HG02759 (cell line): Measurements from ENCODE around the gene DCST2.

Source experiments
- ATAC-seq: cut with Tn5 transposase; IDR thresholded peaks from one replicate; pipeline ENCODE4 v1.9.1; 2021; ENCODE audit warnings: mild to moderate bottlenecking, moderate library complexity; ENCODE audit not compliant: unreplicated experiment

The DCST2 gene

GRCh38 chr1:155012026-155012546 is 21.5 kb downstream of the DCST2 start:
- no peak for ATAC-seq

DNA sequence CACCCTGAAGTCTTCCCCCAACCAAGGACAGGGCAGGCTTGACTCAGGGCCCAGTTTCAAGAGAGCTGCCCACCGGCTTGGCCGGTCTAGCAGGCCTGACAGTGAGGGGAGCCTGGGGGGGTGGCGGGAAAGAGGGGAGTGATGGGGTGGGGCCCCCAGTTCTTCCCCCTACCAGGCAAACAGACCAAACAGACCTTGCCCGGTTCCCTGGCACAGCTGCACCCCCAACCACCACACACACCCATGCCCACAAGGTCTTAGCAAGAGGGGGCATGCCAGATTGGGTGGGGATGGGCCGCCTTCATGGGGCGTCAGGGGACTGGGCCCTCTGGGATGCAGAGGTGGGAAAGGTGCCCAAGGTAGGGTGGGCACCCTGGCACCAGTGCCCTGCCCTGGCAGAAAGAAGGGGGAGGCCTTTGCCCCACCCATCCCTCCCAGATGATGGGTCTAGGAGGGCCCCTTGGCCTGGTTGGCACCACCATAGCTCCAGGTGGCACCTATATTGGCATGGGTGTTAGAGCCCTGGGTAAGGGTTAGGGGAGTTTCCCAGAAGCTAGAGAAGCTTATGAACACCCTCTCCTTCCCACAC is 22.1 kb downstream of the DCST2 start:
- no peak for ATAC-seq

- no peak for ATAC-seq
Measured at GRCh38 chr1:155011004-155011416, 22.6 kb downstream of the DCST2 start.

- no peak for ATAC-seq
Measured at GRCh38 chr1:155010211-155010918, 23.2 kb downstream of the DCST2 start.

- no peak for ATAC-seq
Measured at GRCh38 chr1:155009742-155010141, 23.8 kb downstream of the DCST2 start.

- no peak for ATAC-seq
Measured at GRCh38 chr1:155009221-155009711, 24.3 kb downstream of the DCST2 start.

DNA sequence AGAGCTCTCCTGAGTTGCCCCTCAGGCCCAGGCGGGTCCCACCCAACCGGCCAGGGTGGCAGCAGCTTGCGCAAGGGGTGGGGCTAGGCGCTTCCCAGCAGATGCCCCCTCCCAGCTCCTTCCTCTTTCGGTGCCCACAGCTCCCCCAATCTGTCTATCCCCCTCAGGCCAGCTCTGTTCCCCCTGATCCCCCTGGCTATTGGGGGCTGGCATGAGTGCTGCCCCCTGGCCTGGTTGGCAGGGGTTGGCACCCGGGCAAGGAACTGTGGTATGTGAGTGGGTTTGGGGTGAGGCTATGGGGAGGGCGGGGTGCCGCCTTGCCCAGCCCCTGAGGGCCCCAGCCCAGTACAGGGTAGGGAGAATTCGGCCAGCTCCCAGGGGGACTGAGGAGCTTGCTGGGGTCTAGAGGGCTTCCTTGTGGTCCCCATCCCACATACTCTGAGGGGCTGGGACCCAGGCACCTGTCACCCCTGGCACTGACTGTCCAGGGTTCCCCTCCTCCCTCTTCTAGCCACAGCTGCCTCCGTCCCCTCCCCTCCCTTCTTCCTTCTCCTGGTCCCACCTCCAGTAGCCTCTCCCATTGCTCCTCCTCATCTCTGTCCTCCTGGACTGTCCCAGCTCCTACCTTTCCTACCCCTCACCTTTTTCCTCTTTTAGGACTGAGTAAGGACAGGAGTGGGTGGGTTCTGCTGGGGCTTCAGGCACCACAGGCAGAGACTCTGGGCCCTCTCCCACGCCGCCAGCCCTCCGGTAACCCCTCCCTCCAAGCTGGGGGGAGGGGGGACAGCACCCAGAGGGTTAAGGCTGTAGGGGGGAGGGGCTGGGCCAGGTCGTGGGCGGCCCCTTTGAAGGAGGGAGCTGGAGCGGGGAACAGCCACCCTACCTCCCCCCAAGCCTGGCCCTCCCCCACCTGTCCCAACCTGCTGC is 25.3 kb downstream of the DCST2 start:
- no peak for ATAC-seq

GRCh38 chr1:155007251-155007828 is 26.2 kb downstream of the DCST2 start:
- ATAC-seq: no peak

GRCh38 chr1:155006601-155007101 is 26.9 kb downstream of the DCST2 start:
- no peak for ATAC-seq

GRCh38 chr1:155005076-155006011 is 28.2 kb downstream of the DCST2 start:
- ATAC-seq: no peak

GRCh38 chr1:155004352-155005075 is 29.1 kb downstream of the DCST2 start:
- ATAC-seq: no peak

- ATAC-seq: no peak
Measured at GRCh38 chr1:155003766-155004351, 29.7 kb downstream of the DCST2 start.

DNA sequence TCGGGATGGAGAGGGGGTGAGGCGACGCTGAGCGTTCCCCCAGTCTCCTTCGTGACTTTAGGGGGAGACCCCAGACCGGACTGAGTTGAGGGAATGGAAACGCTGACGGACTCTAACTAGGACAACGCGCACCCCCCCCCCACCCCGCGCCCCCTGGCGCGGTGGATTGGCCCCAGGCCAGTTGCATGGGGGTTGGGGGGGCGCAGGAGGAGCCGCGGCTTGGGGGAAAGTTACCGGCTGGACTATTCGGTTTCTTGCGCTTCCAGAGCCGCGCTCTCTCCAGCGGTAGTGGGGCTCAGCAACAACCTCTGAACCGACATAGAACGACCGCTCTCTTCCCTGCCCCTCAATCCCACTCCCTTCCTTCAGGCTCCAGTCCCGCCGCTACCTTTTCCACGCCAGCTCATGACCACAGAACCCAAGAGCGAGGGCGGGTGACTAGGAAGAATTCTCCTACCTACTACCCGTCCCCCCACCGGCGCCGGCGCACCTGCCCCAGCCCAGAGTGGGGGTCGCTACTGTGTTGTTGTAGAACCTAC is 30.3 kb downstream of the DCST2 start:
- ATAC-seq: no peak

GRCh38 chr1:155002464-155003226 is 30.9 kb downstream of the DCST2 start, which contains the start of gene ZBTB7B:
Gene ZBTB7B, plus strand, starts transcription at chr1:155002802. Its CDS starts 11,859 bp downstream, at chr1:155014661.
- no peak for ATAC-seq

GRCh38 chr1:155001675-155002463 is 31.7 kb downstream of the DCST2 start:
- ATAC-seq: peak; percentile 53

DNA sequence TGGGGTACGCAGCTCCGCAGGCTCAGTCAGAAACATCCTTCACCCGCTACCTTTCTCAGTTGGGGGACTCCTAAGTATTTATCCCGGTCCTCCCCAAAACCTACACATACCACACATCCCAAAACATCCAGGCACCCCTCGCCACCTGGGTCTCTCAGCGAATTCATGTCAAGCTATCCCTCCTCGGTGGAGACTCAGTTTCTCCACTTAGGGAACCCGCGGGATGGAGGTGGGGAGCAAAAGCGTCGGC is 32.2 kb downstream of the DCST2 start:
- no peak for ATAC-seq
